ENCODE results near the gene UBE3C. TPM values are rescaled to one million over a fixed set of nuclear protein-coding genes. Genes with fewer than 3 reads are reported as not detected.
"Not testable (repeated sequence)": the region's sequence is repeated elsewhere in the genome, so short reads cannot be mapped to it uniquely, and the experiment has no call there.

Gene UBE3C
- polyA plus RNA-seq, 1 donor from 2014 or later = 39.0 TPM

GRCh38 chr7:157155959-157156358 lies 17.2 kb downstream of the UBE3C start:
- Histone ChIP-seq H3K9ac (ENCODE audit: low read length) (no peak overlapping the region), H3K9me2 (ENCODE audit: insufficient read depth, low read length) (no peaks in the 10 kb centered on the region), H3K27ac (ENCODE audit: low read length) (no peak overlapping the region), H2AFZ (ENCODE audit: low read depth, low read length) (no peak overlapping the region), H3K9me3 (ENCODE audit: low read length) (no peaks in the 10 kb centered on the region), H4K20me1 (ENCODE audit: insufficient read depth) (no peaks in the 10 kb centered on the region), H3K4me3 (ENCODE audit: low read length) (no peak overlapping the region), H3K27me3 (ENCODE audit: insufficient read depth, low read depth, low read length) (no peaks in the 10 kb centered on the region), H3K4me2 (ENCODE audit: low read length) (no peak overlapping the region), H3F3A (ENCODE audit: insufficient read depth, low read length, poor library complexity, severe bottlenecking) (no peaks in the 10 kb centered on the region), H3K79me2 (replicated peaks; ENCODE audit: insufficient read depth, low read length) (peaks cover 49% of the 10 kb centered on the region), H3K36me3 (ENCODE audit: insufficient read depth, low read length) (no peaks in the 10 kb centered on the region)
- TF ChIP-seq MXI1 (conservative IDR thresholded peaks at IDR 0.05; ENCODE audit: poor library complexity, severe bottlenecking) = no peak
- no peak for TF ChIP-seq EP300 (conservative IDR thresholded peaks at IDR 0.05; ENCODE audit: poor library complexity, severe bottlenecking)
- no peak for TF ChIP-seq POLR2AphosphoS5 (IDR thresholded peaks at IDR 0.05)
- TF ChIP-seq EZH2 (IDR thresholded peaks at IDR 0.05; ENCODE audit: borderline replicate concordance, insufficient read depth, low read length, poor library complexity, severe bottlenecking) = no peak
- no peak for TF ChIP-seq CTCF (IDR thresholded peaks at IDR 0.05; ENCODE audit: poor library complexity, severe bottlenecking)
- no peak for TF ChIP-seq SMC3 (conservative IDR thresholded peaks at IDR 0.05; ENCODE audit: poor library complexity)
- no peak for TF ChIP-seq RAD21 (conservative IDR thresholded peaks at IDR 0.05)
- no peak for TF ChIP-seq REST (IDR thresholded peaks at IDR 0.05; ENCODE audit: borderline replicate concordance)
- TF ChIP-seq TAF1 (IDR thresholded peaks at IDR 0.05; ENCODE audit: low read depth) = no peak

GRCh38 chr7:157158400-157158799 lies 19.7 kb downstream of the UBE3C start:
- Histone ChIP-seq H3K27me3 (ENCODE audit: insufficient read depth, low read depth, low read length) (no peaks in the 10 kb centered on the region), H3K4me2 (ENCODE audit: low read length) (no peak overlapping the region), H3K36me3 (ENCODE audit: insufficient read depth, low read length) (no peaks in the 10 kb centered on the region), H4K20me1 (ENCODE audit: insufficient read depth) (no peaks in the 10 kb centered on the region), H3K9me2 (ENCODE audit: insufficient read depth, low read length) (no peaks in the 10 kb centered on the region), H3K9me3 (ENCODE audit: low read length) (no peaks in the 10 kb centered on the region), H3K27ac (ENCODE audit: low read length) (no peak overlapping the region), H3F3A (ENCODE audit: insufficient read depth, low read length, poor library complexity, severe bottlenecking) (no peaks in the 10 kb centered on the region), H3K79me2 (replicated peaks; ENCODE audit: insufficient read depth, low read length) (peaks cover 63% of the 10 kb centered on the region), H3K9ac (ENCODE audit: low read length) (no peak overlapping the region), H2AFZ (ENCODE audit: low read depth, low read length) (no peak overlapping the region), H3K4me3 (ENCODE audit: low read length) (no peak overlapping the region)
- no peak for TF ChIP-seq MXI1 (conservative IDR thresholded peaks at IDR 0.05; ENCODE audit: poor library complexity, severe bottlenecking)

GRCh38 chr7:157159537-157159936 lies 20.8 kb downstream of the UBE3C start:
- H3K9ac ChIP-seq (ENCODE audit: low read length); H2AFZ ChIP-seq (ENCODE audit: low read depth, low read length); H3K4me3 ChIP-seq (ENCODE audit: low read length); H3K9me3 ChIP-seq (ENCODE audit: low read length); H3K9me2 ChIP-seq (ENCODE audit: insufficient read depth, low read length); H3K27me3 ChIP-seq (ENCODE audit: insufficient read depth, low read depth, low read length); H3K4me2 ChIP-seq (ENCODE audit: low read length); H3K27ac ChIP-seq (ENCODE audit: low read length); H3K36me3 ChIP-seq (ENCODE audit: insufficient read depth, low read length); H3F3A ChIP-seq (ENCODE audit: insufficient read depth, low read length, poor library complexity, severe bottlenecking); H4K20me1 ChIP-seq (ENCODE audit: insufficient read depth): not testable (repeated sequence)
- H3K79me2 ChIP-seq (replicated peaks; ENCODE audit: insufficient read depth, low read length) = peaks cover 56% of the 10 kb centered on the region

Measured in neural cell (in vitro differentiated cells).